Bronchial epithelial cell (primary cell): ENCODE measurements around the gene PPP3R1. TPM values are rescaled to one million over a fixed set of nuclear protein-coding genes. Genes with fewer than 3 reads are reported as not detected.

Experiments used
- DNase-seq: peaks from one replicate; pipeline ENCODE4 v3.0.0-alpha.2; 2010; ENCODE audit warnings: low read depth
- FAIRE-seq: peaks from 2 replicates; lab custom pipeline; 2011; peaks lifted over from hg19 to GRCh38; lab: Jason Lieb, UNC
- H3K27me3 ChIP-seq: 2 replicates; pipeline ENCODE4 v1.5.1; 2011; ENCODE audit warnings: low read length; ENCODE audit not compliant: control insufficient read depth, insufficient read depth
- H3K36me3 ChIP-seq: 2 replicates; pipeline ENCODE4 v1.5.1; 2011; ENCODE audit warnings: low read length; ENCODE audit not compliant: control insufficient read depth, insufficient read depth
- H3K4me3 ChIP-seq: 2 replicates; pipeline ENCODE4 v1.5.1; 2011; ENCODE audit warnings: mild to moderate bottlenecking, low read depth, low read length, control low read depth
- total RNA-seq: library from RNA; depleted of rRNA; stranded (reverse); fragments of >200 nt; gene quantifications from 2 replicates; pipeline ENCODE4 v1.2.1, GENCODE V29; 2014
- TF ChIP-seq, protein P1 (sequence below): IDR thresholded peaks from 2 replicates; pipeline ENCODE4 v1.5.1; 2011; ENCODE audit warnings: mild to moderate bottlenecking, moderate library complexity, low read length, control low read depth, inconsistent platforms; ENCODE audit not compliant: insufficient read depth, severe bottlenecking

Gene PPP3R1
- total RNA-seq, 1 donor from 2014 or later: 19.2 TPM

DNA sequence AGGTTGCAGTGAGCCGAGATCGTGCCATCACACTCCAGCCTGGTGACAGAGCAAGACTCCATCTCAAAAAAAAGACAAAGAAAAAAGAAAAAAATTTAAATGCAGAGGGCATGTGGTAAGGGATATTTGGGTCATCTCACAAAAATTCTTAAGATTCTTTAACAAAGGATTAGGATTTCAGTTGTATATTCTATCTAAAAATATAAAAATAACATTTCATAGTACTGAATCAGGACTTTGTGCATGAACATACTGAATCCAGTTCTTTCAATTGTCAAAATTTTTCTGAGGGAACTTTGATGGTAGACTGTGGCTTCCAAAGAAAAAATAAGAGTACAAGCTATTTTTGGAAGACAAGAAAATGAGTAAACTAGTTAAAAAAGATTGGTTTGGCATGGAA lies 6.5 kb upstream of the PPP3R1 start:
- Histone ChIP-seq H3K4me3 (no peak overlapping the region), H3K36me3 (no peaks in the 10 kb centered on the region), H3K27me3 (no peaks in the 10 kb centered on the region)
- no peak for FAIRE-seq
- TF ChIP-seq, protein P1, sequence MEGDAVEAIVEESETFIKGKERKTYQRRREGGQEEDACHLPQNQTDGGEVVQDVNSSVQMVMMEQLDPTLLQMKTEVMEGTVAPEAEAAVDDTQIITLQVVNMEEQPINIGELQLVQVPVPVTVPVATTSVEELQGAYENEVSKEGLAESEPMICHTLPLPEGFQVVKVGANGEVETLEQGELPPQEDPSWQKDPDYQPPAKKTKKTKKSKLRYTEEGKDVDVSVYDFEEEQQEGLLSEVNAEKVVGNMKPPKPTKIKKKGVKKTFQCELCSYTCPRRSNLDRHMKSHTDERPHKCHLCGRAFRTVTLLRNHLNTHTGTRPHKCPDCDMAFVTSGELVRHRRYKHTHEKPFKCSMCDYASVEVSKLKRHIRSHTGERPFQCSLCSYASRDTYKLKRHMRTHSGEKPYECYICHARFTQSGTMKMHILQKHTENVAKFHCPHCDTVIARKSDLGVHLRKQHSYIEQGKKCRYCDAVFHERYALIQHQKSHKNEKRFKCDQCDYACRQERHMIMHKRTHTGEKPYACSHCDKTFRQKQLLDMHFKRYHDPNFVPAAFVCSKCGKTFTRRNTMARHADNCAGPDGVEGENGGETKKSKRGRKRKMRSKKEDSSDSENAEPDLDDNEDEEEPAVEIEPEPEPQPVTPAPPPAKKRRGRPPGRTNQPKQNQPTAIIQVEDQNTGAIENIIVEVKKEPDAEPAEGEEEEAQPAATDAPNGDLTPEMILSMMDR: no peak
- DNase-seq: no peak

DNA sequence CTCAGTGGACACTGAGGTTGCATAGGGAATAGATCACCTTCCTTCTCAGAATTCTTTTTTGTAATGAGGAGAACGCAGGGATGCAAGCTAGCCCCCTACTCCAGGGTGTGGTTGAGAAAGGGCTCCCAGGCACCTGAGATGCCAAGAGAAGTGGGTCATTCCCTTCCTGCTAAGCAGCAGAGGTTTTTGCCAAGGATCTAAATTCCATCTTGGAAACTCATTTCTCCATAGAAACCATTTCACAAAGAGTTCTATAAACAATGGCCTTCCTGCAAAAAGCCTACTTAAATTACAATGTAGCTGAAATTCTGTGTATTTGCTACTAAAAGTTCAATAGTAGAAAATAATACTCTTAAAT lies 3.7 kb upstream of the PPP3R1 start:
- Histone ChIP-seq H3K4me3 (no peak overlapping the region), H3K27me3 (no peaks in the 10 kb centered on the region), H3K36me3 (no peaks in the 10 kb centered on the region)
- DNase-seq: peak; percentile 74
- no peak for FAIRE-seq
- TF ChIP-seq, protein P1: no peak

DNA sequence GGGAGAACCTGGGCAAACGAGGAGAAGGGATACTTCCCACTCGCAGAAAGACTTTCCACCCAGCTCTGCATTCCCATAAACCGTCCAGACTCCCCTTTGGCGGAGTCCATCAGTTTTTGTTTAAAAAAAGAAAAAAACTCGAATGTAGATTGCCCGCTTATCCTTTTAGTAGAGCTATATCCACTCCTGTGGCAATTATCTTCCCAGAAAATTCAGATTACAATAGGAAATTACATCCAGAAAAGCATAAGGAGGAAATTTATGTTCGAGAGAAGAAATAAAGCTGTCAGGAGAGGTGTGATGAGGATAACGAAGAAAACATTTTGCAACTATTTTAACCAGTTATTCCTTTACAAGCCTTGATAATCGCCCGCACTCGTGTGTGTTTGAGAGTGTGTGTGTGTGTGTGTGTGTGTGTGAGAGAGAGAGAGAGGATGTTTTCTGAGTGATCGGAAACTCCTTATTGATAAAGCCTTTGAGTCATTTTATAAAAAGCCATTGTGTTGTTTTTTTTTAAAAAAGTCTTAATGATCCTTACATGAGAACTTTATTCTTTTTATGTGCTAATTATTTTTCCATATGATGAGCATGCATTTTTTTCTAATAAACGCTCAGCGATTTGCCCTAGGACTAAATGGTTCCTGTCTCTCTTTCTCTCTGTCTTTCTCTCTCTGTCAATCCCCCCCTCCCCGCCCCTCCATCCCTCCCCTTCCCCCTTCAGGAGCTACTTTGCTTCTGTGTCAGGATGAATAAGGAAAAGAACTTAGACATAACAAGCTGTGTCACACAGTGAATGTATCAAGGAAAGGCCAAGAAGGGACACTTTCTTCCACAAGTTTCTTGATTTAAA lies 1.1 kb upstream of the PPP3R1 start:
- TF ChIP-seq, protein P1: no peak
- H3K36me3 ChIP-seq: no peaks in the 10 kb centered on the region
- H3K4me3 ChIP-seq: peak overlapping the region; percentile 93
- no peak for FAIRE-seq
- DNase-seq: peak; percentile 23
- H3K27me3 ChIP-seq: no peaks in the 10 kb centered on the region

DNA sequence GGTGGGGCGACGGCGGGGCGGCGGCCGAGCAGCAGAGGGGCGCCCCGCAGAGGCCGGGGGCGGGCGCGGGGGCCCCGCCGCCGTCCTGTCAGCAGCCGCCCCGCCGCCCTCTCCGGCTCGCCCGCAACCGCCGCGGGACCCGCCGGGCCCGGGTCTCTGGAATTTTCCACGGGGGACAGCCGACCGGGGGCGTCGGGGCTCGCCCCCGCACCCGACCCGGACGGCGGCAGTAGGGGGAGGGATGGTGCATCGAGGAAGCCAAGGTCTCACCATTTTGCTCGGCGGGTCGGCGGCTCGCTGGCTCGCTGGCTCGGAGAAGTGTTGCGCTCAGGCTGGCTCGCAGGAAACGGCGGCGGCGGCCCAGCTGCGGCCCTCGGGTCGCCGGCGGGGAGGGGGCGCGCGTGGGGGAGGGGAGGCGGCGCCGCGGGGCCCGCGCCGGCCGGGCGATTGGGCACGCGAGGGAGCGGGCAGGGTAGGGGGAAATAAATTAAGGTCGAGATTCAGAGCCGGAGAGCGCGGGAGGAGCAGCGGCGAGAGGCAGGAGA lies 405 bp downstream of the PPP3R1 start:
- Histone ChIP-seq H3K4me3 (peak overlapping the region; percentile 93), H3K27me3 (no peaks in the 10 kb centered on the region), H3K36me3 (no peaks in the 10 kb centered on the region)
- FAIRE-seq (no peak), DNase-seq (no peak)
- TF ChIP-seq, protein P1: no peak

DNA sequence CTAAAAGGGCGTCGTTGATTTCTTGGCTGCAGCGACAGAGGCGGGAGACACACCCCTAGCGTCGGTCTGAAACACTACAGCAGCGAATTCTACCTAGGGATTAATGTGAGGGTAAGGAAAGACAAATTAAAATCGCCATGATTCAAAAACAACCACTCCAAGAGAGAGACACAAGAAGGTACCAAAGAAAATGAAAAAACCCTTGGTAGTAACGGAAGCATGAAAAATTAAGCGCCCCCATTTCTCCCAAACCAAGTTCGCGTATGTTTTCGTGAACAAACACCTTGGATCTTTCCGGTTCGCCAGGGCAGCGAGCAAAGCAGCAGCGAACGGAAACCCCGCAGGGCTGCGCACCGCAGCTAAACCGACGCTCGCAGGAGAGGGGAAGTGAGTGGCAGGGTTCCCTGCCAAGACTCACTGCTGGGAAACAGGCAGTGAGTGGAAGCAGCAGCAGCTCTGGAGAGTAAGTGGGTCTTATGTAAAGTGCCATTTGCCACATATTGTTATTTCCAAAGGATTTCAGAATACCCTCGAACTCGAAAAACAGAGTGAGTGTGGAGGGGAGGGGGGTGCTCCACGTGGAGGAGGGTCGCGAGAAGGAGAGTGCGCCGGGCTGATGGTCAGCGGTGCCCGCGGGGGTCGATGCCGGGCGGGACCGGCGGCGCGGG lies 1.0 kb downstream of the PPP3R1 start:
- peak; percentile 84 for DNase-seq
- H3K36me3 ChIP-seq: no peaks in the 10 kb centered on the region
- H3K27me3 ChIP-seq: no peaks in the 10 kb centered on the region
- TF ChIP-seq, protein P1: peak; percentile 72
- FAIRE-seq: no peak
- peak overlapping the region; percentile 93 for H3K4me3 ChIP-seq
